Measurements from ENCODE around the gene AP1M1. TPM values are rescaled to one million over a fixed set of nuclear protein-coding genes. Genes with fewer than 3 reads are reported as not detected.

Gene AP1M1
- total and polyA plus RNA-seq, 2 of the 4 experiments (the other 2 are of a cell fraction), result 85.1 to 99.1 TPM

DNA sequence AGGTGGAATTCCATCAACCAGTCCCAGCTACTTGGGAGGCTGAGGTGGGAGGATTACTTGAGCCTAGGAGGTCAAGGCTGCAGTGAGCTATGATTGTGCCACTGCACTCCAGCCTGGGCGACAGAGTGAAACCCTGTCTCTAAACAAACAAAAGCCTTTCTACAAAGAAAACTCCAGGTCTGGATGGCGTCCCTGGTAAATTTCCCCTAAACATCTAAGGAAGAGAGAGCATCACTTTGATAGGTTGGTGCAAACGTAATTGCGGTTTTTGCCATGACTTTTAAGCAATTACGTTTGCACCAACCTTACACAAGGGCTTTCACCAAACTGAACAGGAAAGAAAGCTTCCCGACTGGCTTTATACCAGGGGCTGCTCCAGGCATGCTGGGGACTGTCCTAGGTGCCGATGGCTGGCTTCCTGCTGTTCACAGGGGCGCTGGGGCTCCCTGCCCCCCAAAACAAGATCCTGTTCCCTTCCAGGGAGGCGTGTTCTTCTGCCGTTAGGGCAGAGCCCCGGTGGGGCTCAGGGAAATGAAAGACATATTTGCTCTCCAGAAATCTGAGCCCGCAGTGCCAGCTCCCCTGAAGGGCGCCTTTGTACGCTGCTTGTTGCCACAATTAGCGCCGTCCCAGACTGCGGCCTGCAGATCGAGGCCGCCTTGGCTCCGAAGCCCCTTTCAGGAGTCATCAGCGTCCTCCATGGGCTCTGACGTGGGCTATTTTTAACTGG, 88.2 kb downstream of the AP1M1 start:
- POLR2A ChIA-PET (ENCODE audit: unreplicated experiment), result no interaction called here
- Histone ChIP-seq H2AK9ac (replicated peaks; ENCODE audit: low read depth, low read length, poor library complexity) (no peak overlapping the region), H3K23ac (ENCODE audit: low read depth, low read length) (no peak overlapping the region), H2BK120ac (ENCODE audit: low read depth, low read length) (no peak overlapping the region), H3K9me3 (ENCODE audit: control insufficient read depth, insufficient read depth, low read length) (no peaks in the 10 kb centered on the region), H3K4ac (ENCODE audit: low read depth, low read length) (no peak overlapping the region), H3K79me1 (ENCODE audit: low read depth in 1 of 2, low read length in 2 of 2) (no peaks in the 10 kb centered on the region), H4K5ac (ENCODE audit: low read depth, low read length) (no peak overlapping the region), H3K14ac (replicated peaks; ENCODE audit: low read depth, low read length) (no peak overlapping the region), H3K4me1 (ENCODE audit: control insufficient read depth, insufficient read depth, low read length) (peaks cover 6% of the 10 kb centered on the region), H2BK15ac (ENCODE audit: low read depth, low read length) (no peak overlapping the region), H4K91ac (ENCODE audit: insufficient read depth, low read depth, low read length) (no peak overlapping the region; the same call in 1 of the 2 replicates), H3K27ac (ENCODE audit: insufficient read depth, low read length) (no peak overlapping the region), H3K56ac (ENCODE audit: extremely low read depth, insufficient read depth, low read length) (no peak overlapping the region), H3K9me1 (ENCODE audit: insufficient read depth, low read length) (no peaks in the 10 kb centered on the region), H4K8ac (ENCODE audit: low read depth in 2 of 2, low read length in 2 of 2) (no peak overlapping the region), H2AK5ac (ENCODE audit: low read depth, low read length) (no peak overlapping the region), H2BK20ac (ENCODE audit: low read depth, low read length) (no peak overlapping the region), H3K18ac (ENCODE audit: low read depth, low read length) (no peak overlapping the region), H2BK5ac (ENCODE audit: low read depth, low read length, poor library complexity, severe bottlenecking) (no peak overlapping the region), H3K27me3 (ENCODE audit: control insufficient read depth, insufficient read depth, low read length) (peaks cover 15% of the 10 kb centered on the region), H3K36me3 (ENCODE audit: control insufficient read depth, insufficient read depth, low read length) (no peaks in the 10 kb centered on the region), H3K4me3 (ENCODE audit: insufficient read depth, low read depth, low read length) (no peak overlapping the region), H4K20me1 (ENCODE audit: insufficient read depth, low read length) (no peaks in the 10 kb centered on the region), H2AFZ (replicated peaks; ENCODE audit: low read length, poor library complexity) (peak overlapping the region; percentile 43), H3K4me2 (ENCODE audit: low read depth, low read length) (no peak overlapping the region), H3K9ac (ENCODE audit: low read depth, low read length) (no peak overlapping the region)
- dilution Hi-C loops (cut with HindIII; ENCODE audit: low sequenced_read_pairs, unreplicated experiment) (no loop called here), in situ Hi-C loops (cut with MboI; ENCODE audit: low sequenced_read_pairs) (no loop called here), intact Hi-C loops (cut with micrococcal nuclease) (no loop called here)
- DNase-seq, result no peak
- BruUV-seq (replicated peaks), result no TSS peak
- TF ChIP-seq FOS (IDR thresholded peaks at IDR 0.05; ENCODE audit: low read depth, low read length) (no peak), POLR2A (IDR thresholded peaks at IDR 0.05; ENCODE audit: low read depth, low read length) (no peak), CEBPB (IDR thresholded peaks at IDR 0.05; ENCODE audit: low read depth, low read length) (no peak), BHLHE40 (IDR thresholded peaks at IDR 0.05; ENCODE audit: low read depth, low read length) (no peak), NFE2L2 (IDR thresholded peaks at IDR 0.05; ENCODE audit: low read depth, low read length) (no peak), RFX5 (IDR thresholded peaks at IDR 0.05; ENCODE audit: low read depth, low read length) (no peak), RAD21 (IDR thresholded peaks at IDR 0.05; ENCODE audit: low read length) (no peak)
- TF ChIP-seq, protein P1, sequence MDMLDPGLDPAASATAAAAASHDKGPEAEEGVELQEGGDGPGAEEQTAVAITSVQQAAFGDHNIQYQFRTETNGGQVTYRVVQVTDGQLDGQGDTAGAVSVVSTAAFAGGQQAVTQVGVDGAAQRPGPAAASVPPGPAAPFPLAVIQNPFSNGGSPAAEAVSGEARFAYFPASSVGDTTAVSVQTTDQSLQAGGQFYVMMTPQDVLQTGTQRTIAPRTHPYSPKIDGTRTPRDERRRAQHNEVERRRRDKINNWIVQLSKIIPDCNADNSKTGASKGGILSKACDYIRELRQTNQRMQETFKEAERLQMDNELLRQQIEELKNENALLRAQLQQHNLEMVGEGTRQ (IDR thresholded peaks at IDR 0.05; ENCODE audit: low read depth, low read length), result no peak
- TF ChIP-seq, protein P2, sequence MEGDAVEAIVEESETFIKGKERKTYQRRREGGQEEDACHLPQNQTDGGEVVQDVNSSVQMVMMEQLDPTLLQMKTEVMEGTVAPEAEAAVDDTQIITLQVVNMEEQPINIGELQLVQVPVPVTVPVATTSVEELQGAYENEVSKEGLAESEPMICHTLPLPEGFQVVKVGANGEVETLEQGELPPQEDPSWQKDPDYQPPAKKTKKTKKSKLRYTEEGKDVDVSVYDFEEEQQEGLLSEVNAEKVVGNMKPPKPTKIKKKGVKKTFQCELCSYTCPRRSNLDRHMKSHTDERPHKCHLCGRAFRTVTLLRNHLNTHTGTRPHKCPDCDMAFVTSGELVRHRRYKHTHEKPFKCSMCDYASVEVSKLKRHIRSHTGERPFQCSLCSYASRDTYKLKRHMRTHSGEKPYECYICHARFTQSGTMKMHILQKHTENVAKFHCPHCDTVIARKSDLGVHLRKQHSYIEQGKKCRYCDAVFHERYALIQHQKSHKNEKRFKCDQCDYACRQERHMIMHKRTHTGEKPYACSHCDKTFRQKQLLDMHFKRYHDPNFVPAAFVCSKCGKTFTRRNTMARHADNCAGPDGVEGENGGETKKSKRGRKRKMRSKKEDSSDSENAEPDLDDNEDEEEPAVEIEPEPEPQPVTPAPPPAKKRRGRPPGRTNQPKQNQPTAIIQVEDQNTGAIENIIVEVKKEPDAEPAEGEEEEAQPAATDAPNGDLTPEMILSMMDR (conservative IDR thresholded peaks at IDR 0.05; ENCODE audit: low read depth, low read length), result no peak
- CTCF ChIA-PET, result no interaction called here
- WGBS, 2 experiments (ENCODE audit: extremely low coverage in 2 of 2, insufficient read length in 1 of 2), result 57% methylated on average over 6 of the region's 22 CpGs; no CpG with 5 or more reads in 1 of the 2 experiments
- no peak for ATAC-seq (ENCODE audit: low read depth)

Measured in IMR-90 (cell line).